Skin of body (tissue), 1 donor: ENCODE data around the gene TMCO2. TPM values are rescaled to one million over a fixed set of nuclear protein-coding genes. Genes with fewer than 3 reads are reported as not detected.

Experiments
- total RNA-seq: library from RNA; depleted of rRNA; stranded (reverse); fragments of >200 nt; gene quantifications from one replicate; pipeline ENCODE4 v1.2.3, GENCODE V29; 2014

Gene TMCO2
- total RNA-seq, 1 donor from 2014 or later: not detected

Other genes with a start within 250 kb of the TMCO2 start
- gene CAP1, start 207.2 kb upstream of the TMCO2 start, total RNA-seq: 141 TPM
- gene PPT1, start 150.7 kb upstream of the TMCO2 start, total RNA-seq: 47.3 TPM
- 47.1 TPM for gene RLF, start 86.5 kb upstream of the TMCO2 start, total RNA-seq
- gene ZMPSTE24, start 10.3 kb downstream of the TMCO2 start, total RNA-seq: 36.4 TPM
- 4.9 TPM for gene COL9A2, start 69.3 kb downstream of the TMCO2 start, total RNA-seq
- gene SMAP2, start 125.8 kb downstream of the TMCO2 start, total RNA-seq: 15.5 TPM
- 3.5 TPM for gene ZFP69B, start 202.5 kb downstream of the TMCO2 start, total RNA-seq
- gene ZFP69, start 229.4 kb downstream of the TMCO2 start, total RNA-seq: 3.0 TPM